H4 (cell line): ENCODE measurements around the gene SPEM3. TPM values are rescaled to one million over a fixed set of nuclear protein-coding genes. Genes with fewer than 3 reads are reported as not detected.
A peak's percentile ranks its signal among the peaks of the same experiment; 100 is the strongest.
"Not testable (repeated sequence)": the region's sequence is repeated elsewhere in the genome, so short reads cannot be mapped to it uniquely, and the experiment has no call there.

Experiments used
- DNase-seq: peaks from one replicate; pipeline ENCODE4 v3.0.0-alpha.2; 2015; ENCODE audit warnings: low spot score
- total RNA-seq: library from RNA; depleted of rRNA; stranded (reverse); fragments of >200 nt; shearing (Covaris generic); gene quantifications from 2 replicates; pipeline ENCODE4 v1.2.3, GENCODE V29; 2014; rRNA removed

The SPEM3 gene
- total RNA-seq, 1 experiment from 2014 or later: not detected

- no peak for DNase-seq
Observed at GRCh38 chr17:7471729-7472128, 43.1 kb downstream of the SPEM3 start.

DNA sequence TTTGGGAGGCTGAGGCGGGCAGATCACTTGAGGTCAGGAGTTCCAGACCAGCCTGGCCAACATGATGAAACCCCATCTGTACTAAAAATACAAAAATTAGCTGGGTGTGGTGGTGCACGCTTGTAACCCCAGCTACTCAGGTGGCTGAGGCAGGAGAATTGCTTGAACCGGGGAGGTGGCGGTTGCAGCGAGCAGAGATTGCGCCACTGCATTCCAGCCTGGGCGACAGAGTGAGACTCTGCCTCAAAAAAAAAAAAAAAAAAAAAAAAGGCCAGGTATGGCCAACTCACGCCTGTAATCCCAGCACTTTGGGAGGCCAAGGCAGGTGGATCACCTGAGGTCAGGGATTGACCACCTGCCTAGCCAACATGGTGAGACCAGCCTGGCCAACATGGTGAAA, 46.1 kb downstream of the SPEM3 start:
- DNase-seq: not testable (repeated sequence)

GRCh38 chr17:7475764-7476422, 47.2 kb downstream of the SPEM3 start:
- no peak for DNase-seq

- no peak for DNase-seq
Observed at GRCh38 chr17:7476494-7476893, 47.8 kb downstream of the SPEM3 start.

DNA sequence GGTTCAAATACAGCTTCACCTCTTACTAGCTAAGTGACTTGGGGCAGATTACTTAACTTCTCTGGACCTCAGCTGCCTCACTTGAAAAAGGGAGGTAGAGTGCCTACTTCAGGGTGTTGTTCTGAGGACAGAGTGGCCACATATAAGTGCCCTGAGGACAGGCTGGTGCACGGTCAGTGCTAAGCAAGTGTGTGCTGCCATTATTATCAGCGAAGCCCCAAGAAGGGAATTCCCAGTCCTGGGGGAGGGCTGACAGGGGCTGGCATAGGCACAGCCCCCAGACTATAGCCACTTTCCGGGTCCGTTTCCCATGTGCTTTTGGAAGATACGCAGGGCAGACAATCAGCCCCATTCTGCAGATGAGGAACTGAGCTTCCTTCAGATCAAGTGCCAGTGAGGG, 48.3 kb downstream of the SPEM3 start:
- DNase-seq: no peak

DNA sequence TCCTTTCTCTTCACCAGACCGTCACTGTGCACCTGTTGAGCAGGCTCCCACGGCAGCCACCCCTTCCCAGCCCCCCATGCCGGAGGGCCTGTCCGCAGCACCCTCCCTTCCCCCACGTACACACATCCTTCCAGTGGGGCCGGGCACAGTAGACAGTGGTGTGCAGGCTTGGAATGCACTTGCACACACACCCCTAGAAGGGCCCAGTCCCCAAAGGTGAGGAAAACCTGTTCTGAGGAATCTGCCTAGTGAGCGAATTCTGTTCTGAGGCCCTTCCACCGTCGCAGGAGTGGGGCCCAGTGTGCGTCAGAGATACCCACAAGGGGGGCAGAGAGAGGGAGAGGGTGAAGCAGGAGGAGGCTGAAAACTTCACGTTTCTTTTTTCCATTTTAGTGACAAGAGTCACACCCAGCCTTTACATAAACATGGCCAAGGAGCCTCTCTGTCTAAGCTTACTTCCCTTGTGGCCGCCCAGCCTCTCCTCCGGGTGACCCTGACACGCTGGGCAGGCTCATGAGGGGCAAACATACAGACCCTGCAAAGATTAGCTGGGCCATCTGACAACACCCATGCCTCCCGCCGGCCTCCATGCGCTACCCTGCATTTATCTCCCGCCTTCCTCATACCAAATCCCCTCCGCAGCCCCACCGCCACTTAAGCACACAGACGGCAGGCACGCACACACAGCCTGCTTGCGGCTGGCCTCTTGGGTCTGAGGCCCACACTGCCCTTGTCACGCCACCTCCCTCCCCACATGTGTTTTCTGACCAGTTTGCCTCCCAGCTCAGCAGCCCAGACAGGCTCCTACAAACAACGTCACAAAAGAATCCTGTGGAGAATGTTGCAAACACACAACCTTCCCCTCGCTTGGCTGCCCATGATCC, 49.0 kb downstream of the SPEM3 start:
- peak; percentile 36 for DNase-seq

GRCh38 chr17:7478276-7479212, 49.9 kb downstream of the SPEM3 start:
- no peak for DNase-seq

- DNase-seq: no peak
Observed at GRCh38 chr17:7479213-7480088, 50.8 kb downstream of the SPEM3 start, which contains the start of gene ZBTB4. ZBTB4 (minus strand) TSS chr17:7479631; CDS start chr17:7466801, 12,830 bp downstream.

DNA sequence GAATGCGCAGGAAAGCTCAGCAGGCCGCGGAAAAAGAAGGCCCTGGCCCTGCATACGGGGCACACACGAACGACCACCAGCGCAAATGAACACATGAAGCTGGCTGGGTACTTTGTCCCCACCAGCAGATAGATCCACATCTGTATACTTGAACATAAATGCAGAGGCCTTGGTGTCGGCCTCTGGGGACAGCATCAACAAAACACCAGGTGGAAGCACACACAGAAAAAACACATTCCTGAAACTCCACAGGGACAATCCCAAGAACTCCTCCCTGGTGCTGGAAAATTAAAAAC, 51.4 kb downstream of the SPEM3 start:
- no peak for DNase-seq

DNA sequence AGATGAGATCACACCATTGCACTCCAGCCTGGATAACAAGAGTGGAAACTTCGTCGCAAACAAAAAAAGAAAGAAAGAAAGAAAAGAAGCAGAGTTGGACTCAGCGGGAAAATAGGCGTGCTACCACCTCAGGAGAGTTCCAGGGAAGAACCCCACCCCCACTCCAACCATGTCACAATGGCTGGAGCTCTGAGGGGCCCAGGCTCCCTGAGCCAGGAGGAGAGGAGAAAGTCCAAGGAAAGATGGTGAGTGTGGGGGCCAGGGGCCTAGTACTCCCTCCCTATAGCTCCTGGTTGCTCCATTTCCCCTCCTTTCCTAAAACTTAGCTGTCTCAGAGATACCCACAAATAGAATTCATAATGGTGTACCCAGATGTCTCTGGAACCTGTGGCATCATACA, 52.6 kb downstream of the SPEM3 start, which contains the start of gene SLC35G6:
TSS of gene SLC35G6 (plus strand) at position 172 of the 400 bp plus-strand sequence. CDS start at position 243, 71 bp downstream.
- DNase-seq: not testable (repeated sequence)

DNA sequence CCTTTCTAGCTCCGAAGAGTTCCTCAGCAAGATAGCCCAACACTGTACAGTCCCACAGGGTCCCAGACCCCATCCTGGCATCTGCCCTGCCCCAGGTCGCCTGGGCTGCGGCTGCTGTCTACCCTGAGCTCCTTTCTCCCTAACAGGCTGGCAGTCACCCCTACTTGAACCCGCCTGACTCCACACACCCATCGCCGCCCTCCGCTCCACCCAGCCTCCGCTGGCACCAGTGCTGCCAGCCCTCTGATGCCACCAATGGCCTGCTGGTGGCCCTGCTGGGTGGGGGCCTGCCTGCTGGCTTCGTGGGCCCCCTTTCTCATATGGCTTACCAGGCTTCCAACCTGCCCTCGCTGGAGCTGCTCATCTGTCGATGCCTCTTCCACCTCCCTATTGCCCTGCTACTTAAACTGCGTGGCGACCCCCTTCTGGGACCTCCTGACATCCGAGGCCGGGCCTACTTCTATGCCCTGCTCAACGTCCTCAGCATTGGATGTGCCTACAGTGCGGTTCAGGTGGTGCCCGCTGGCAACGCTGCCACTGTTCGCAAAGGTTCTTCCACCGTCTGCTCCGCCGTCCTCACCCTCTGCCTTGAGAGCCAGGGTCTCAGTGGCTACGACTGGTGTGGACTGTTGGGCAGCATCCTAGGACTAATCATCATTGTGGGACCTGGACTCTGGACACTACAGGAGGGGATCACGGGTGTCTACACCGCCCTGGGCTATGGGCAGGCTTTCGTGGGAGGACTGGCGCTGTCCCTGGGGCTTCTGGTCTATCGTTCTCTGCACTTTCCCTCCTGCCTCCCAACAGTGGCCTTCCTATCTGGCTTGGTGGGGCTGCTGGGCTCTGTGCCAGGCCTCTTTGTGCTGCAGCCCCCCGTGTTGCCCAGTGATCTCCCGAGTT, 53.4 kb downstream of the SPEM3 start:
- DNase-seq: not testable (repeated sequence)

Other genes starting within 250 kb of the SPEM3 start
- gene ASGR1, start 249.5 kb upstream of the SPEM3 start, total RNA-seq: 1.4 TPM in 1 of 2 replicates, not detected in the other
- 2.3 and 3.9 TPM in 2 replicates for gene DLG4, start 209.0 kb upstream of the SPEM3 start, total RNA-seq
- 118 and 161 TPM in 2 replicates for gene ACADVL, start 208.9 kb upstream of the SPEM3 start, total RNA-seq
- gene DVL2, start 194.3 kb upstream of the SPEM3 start, total RNA-seq: 24.8 and 36.1 TPM in 2 replicates
- gene PHF23, start 189.4 kb upstream of the SPEM3 start, total RNA-seq: 37.5 and 45.3 TPM in 2 replicates
- gene GABARAP, start 186.4 kb upstream of the SPEM3 start, total RNA-seq: 396 and 471 TPM in 2 replicates
- 18.2 and 19.8 TPM in 2 replicates for gene CTDNEP1, start 177.1 kb upstream of the SPEM3 start, total RNA-seq
- gene ELP5, start 176.6 kb upstream of the SPEM3 start, total RNA-seq: 25.1 and 30.0 TPM in 2 replicates
- not detected in 2 replicates for gene CLDN7, start 166.4 kb upstream of the SPEM3 start, total RNA-seq
- 0.17 and 0.23 TPM in 2 replicates for gene SLC2A4, start 147.1 kb upstream of the SPEM3 start, total RNA-seq
- gene YBX2, start 134.2 kb upstream of the SPEM3 start, total RNA-seq: not detected in 2 replicates
- gene EIF5A, start 121.2 kb upstream of the SPEM3 start, total RNA-seq: 460 and 526 TPM in 2 replicates
- 55.9 and 65.1 TPM in 2 replicates for gene GPS2, start 113.5 kb upstream of the SPEM3 start, total RNA-seq
- gene NEURL4, start 99.5 kb upstream of the SPEM3 start, total RNA-seq: 3.4 and 3.5 TPM in 2 replicates
- gene ACAP1, start 92.3 kb upstream of the SPEM3 start, total RNA-seq: 0.19 TPM in 1 of 2 replicates, not detected in the other
- 0.78 and 2.4 TPM in 2 replicates for gene KCTD11, start 76.7 kb upstream of the SPEM3 start, total RNA-seq
- not detected in 2 replicates for gene TMEM95, start 73.7 kb upstream of the SPEM3 start, total RNA-seq
- gene TNK1, start 47.8 kb upstream of the SPEM3 start, total RNA-seq: not detected in 2 replicates
- 20.0 and 22.7 TPM in 2 replicates for gene PLSCR3, start 34.3 kb upstream of the SPEM3 start, total RNA-seq
- 76.1 and 108 TPM in 2 replicates for gene TMEM256, start 24.8 kb upstream of the SPEM3 start, total RNA-seq
- 3.1 and 3.5 TPM in 2 replicates for gene NLGN2, start 21.0 kb upstream of the SPEM3 start, total RNA-seq
- not detected in 2 replicates for gene SPEM1, start 8.5 kb upstream of the SPEM3 start, total RNA-seq
- not detected in 2 replicates for gene SPEM2, start 3.2 kb upstream of the SPEM3 start, total RNA-seq
- 0.81 and 2.0 TPM in 2 replicates for gene TMEM102, start 6.6 kb downstream of the SPEM3 start, total RNA-seq
- gene FGF11, start 10.7 kb downstream of the SPEM3 start, total RNA-seq: not detected in 2 replicates
- gene CHRNB1, start 16.2 kb downstream of the SPEM3 start, total RNA-seq: 4.4 and 6.3 TPM in 2 replicates
- gene ZBTB4, start 50.8 kb downstream of the SPEM3 start, total RNA-seq: 4.5 and 7.5 TPM in 2 replicates
- gene SLC35G6, start 52.6 kb downstream of the SPEM3 start, total RNA-seq: not detected in 2 replicates
- gene POLR2A, start 55.5 kb downstream of the SPEM3 start, total RNA-seq: 9.9 and 11.3 TPM in 2 replicates
- gene TNFSF12, start 120.2 kb downstream of the SPEM3 start, total RNA-seq: 2.4 TPM in 1 of 2 replicates, not detected in the other
- gene TNFSF13, start 129.9 kb downstream of the SPEM3 start, total RNA-seq: 0.43 TPM in 1 of 2 replicates, not detected in the other
- gene SENP3, start 133.1 kb downstream of the SPEM3 start, total RNA-seq: 59.5 and 61.3 TPM in 2 replicates
- 19.9 and 21.6 TPM in 2 replicates for gene CD68, start 150.8 kb downstream of the SPEM3 start, total RNA-seq
- gene MPDU1, start 155.0 kb downstream of the SPEM3 start, total RNA-seq: 146 and 193 TPM in 2 replicates
- not detected in 2 replicates for gene SOX15, start 161.2 kb downstream of the SPEM3 start, total RNA-seq
- gene FXR2, start 186.0 kb downstream of the SPEM3 start, total RNA-seq: 11.4 and 16.5 TPM in 2 replicates
- gene SAT2, start 199.0 kb downstream of the SPEM3 start, total RNA-seq: 39.6 and 45.6 TPM in 2 replicates
- gene SHBG, start 201.3 kb downstream of the SPEM3 start, total RNA-seq: not detected in 2 replicates
- not detected in 2 replicates for gene ATP1B2, start 222.1 kb downstream of the SPEM3 start, total RNA-seq